M059J (cell line): Measurements from ENCODE around the gene DNM2. TPM values are rescaled to one million over a fixed set of nuclear protein-coding genes. Genes with fewer than 3 reads are reported as not detected.
"Not testable (repeated sequence)": the region's sequence is repeated elsewhere in the genome, so short reads cannot be mapped to it uniquely, and the experiment has no call there.

Experiments
- DNase-seq: peaks from one replicate; pipeline ENCODE4 v3.0.0-alpha.2; 2012; ENCODE audit warnings: low read depth
- total RNA-seq: library from RNA; depleted of rRNA; stranded (reverse); fragments of >200 nt; shearing (Covaris generic); gene quantifications from 2 replicates; pipeline ENCODE4 v1.2.3, GENCODE V29; 2014

The DNM2 gene
- total RNA-seq, 1 experiment from 2014 or later: 91.8 TPM

DNA sequence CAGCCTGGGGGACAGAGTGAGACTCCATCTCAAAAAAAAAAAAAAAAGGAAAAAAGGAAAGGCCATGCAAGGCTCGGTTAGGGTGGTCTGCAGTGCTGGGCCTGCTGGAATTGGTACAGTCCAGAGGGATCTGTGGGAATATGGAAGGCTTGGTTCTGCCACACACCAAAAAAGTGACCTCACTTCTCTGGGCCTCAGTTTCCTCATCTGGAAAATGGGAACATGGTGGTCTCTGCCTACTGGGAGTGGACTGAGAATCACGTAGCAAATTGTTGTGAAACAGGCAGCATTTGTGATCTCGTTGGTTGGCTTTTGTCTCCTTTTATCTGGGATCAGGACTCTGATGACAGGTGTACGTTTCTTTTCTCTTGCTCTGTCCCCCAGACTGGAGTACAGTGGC, 7.5 kb downstream of the DNM2 start:
- DNase-seq: no peak

DNA sequence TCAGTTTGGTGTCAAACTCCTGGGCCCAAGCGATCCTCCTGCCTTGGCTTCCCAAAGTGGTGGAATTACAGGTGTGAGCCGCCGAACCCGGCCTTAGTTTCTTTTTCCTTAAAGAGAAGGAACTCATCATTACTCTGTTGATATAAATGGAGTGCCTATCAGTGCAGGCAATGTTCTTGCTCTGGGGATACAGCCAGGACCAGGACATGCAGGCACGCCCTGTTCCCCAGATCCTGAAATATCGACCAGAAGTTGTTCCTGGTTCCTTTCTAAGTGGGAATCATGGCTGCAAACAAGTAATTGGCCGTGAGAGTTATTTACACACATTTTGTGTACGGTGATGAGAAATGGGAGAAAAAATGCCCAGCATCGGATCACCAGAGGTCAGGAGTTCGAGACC, 8.4 kb downstream of the DNM2 start:
- no peak for DNase-seq

DNA sequence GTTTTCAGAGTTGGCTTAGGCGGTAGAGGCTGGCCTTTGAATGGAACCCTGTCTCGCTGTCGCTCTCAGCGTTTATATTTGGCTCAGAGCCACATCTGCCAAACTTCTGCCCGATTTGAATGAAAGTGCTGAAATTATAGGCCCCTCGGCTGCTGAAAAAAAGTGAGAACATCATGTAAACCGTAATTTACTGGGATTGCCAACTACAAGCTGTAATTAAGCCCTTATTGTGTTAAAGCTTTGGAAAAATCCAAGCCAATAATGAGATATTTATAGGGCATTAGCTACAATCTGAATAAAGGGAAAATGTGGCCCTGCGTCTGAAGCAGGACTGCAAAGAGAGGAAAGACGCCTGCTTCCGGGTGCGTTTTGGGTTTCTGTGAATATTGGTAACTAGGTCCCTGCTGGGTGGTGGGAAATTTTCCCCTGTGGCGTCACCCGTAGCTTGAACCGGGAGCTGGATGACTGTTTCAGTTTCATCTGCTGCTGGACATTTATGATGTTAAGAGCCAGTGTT, 9.9 kb downstream of the DNM2 start:
- no peak for DNase-seq

DNA sequence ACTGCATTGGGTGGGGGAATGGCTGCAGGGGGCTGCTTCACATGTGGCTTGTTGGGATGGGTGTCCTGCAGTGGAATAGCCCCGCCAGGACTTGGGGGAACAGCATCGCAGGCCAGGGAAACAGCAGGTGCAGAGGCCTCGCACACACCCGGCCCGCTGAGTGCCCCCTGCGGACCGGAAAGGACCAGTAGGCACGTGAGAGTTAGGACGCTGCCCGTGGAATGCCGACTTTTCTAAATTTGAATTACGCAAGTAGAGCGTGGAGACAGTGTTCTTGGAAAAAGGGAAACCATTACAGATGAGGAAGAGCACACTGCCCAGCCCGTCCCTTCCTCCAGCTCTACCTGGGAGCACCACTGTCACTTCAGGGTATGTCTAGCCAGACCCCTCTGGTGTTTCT, 11.5 kb downstream of the DNM2 start:
- no peak for DNase-seq

DNA sequence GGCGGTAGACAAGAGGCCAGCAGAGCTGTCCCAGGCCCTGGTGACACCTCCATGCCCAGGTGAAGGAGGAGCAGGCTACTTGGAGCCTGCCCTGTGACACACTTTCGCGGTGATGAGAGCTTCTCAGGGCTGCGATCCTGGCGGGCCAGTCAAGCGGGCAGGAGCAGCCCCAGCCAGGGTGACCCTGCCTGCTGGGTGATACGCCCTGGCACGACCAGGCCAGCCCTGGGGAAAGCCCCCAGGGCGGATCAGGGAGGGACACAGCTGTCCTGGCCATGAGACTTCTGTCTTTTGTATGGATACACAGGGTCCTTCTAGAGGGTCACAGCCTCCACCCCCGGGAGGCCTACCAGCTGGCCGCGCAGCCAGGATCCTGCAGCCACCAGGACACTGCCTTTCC, 13.1 kb downstream of the DNM2 start:
- DNase-seq: no peak

DNA sequence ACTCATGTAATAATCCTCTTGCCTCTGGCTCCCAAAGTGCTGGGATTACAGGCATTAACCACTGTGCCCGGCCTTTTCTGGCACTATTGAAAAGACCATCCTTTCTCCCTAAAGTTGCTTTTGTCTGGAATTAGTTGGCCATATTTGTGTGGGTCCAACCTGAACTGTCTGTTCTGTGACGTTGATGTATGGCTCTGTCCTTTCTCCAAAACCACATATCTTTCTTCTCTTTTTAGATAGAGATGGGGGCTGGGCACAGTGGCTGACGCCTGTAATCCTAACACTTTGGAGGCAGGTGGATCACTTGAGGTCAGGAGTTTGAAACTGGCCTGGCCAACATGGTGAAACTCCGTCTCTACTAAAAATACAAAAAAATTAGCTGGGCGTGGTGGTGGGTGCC, 17.9 kb downstream of the DNM2 start:
- DNase-seq: no peak

DNA sequence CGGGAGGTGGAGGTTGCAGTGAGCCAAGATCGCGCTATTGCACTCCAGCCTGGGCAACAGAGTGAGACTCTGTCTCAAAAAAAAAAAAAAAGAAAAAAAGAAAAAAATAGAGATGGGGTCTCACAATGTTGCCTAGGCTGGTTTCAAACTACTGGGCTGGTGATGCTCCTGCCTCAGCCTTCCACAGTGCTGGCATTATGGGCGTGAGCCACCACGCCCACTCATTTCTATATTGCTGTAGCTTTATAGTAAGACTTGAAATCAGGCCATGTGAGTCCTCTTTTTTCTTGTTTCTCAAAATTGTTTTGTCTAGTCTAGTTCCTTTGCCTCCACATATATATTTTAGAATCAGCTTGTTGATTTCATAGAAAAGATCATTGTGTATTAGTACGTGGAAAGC, 18.3 kb downstream of the DNM2 start:
- no peak for DNase-seq

DNA sequence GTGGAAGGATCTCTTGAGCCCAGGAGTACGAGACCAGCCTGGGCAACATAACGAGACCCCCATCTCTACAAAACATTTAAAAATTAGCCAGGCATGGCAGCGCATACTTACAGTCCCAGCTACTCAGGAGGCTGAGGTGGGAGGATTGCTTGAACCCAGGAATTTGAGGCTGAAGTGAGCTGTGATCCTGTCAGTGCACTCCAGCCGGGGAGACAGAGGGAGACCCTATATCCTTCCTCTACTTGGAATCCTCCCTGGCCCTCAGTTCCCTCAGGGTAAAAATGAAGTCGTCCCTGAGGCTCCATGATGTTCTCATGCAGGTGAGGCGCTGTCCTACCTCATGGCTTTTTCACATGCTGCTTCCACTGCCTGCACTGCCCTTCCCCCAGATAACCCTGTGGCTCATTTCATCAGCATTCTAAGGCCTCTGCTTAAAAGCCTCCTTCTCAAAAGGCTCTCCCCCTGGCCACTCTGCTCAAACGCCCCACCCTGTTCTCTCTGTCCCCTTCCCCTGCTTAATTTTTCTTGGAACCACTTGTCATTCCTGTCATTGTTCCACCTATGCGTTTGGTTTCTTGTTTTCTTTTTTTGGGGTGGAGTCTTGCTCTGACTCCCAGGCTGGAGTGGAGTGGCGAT, 19.2 kb downstream of the DNM2 start:
- no peak for DNase-seq

DNA sequence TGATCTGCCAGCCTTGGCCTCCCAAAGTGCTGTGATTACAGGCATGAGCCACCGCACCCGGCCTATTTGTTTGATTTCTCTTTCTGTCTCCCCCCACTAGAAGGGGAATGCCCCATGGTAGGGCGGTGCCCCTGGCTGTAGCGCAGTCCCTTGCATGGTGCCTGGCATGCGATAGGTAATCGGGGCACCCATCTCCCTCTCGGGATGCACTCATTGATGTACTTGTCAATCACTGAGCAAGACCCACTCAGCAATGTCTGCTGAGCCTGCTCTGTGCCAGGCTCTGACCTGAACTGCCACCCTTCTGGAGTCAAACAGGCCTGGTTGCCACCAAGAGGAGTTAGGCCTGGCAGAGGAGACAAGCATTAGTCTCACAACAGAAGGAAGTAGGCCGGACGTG, 19.8 kb downstream of the DNM2 start:
- DNase-seq: no peak

DNA sequence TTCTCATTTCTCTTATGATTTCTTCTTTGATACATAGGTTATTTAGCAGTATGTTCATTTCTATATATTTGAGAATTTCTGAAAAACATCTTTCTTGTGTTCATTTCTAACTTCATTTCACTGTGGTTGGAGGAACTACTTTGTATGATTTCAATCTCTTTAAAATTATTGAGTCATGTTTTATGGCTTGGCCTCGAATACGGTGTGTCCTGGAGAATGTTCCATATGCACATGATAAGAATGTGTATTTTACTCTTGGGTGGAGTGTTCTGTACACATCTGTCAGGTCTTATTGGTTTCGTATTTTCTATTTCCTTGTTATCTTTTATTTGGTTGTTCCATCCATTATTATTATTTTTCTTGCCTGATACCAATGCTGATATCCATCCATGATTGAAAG, 22.9 kb downstream of the DNM2 start:
- no peak for DNase-seq

DNA sequence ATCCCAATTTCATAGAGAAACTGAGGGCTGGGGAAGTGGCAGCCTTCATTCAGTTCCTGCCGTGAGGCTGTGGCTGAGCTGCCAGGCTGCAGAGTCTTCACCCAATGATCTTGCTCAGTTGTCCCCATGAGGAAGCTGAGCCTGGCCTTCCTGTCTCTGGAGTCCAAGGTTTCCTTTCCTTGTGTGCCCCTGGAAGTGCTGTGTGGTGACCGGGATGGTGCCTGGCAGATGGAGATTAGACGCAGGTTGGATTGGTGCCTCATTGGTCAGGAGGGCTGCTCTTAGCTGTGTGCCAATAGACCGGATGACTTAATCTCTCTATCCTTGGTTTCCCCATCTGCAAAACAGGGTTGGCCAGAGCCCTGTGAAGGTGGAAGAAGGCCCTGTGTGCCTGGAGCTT, 24.6 kb downstream of the DNM2 start:
- DNase-seq: no peak

DNA sequence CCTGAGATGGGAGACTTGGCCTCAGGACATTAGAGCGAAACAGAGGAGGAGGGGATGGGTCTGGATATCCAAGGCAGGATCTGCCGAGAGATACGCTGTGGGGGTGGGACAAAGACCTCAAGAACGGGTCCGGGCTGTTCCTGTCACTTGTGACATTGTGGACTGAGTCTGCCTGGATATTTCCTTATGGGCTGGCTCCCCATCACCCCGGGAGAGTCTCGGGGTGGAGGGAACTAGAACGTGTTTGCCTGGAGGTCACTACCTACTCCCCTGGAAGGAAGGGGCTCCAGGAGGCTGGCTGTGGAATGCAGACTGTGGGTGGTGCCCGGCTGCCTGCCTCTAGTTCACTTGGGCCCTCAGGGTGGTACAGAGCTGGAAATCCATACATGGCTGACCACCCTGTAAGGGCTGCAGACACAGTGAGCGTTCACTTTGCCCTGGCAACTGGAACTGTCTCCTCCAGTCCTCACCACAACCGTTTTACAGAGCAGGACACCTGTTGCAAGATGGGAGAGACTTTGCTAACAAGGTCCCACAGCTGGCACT, 26.4 kb downstream of the DNM2 start:
- DNase-seq: no peak

DNA sequence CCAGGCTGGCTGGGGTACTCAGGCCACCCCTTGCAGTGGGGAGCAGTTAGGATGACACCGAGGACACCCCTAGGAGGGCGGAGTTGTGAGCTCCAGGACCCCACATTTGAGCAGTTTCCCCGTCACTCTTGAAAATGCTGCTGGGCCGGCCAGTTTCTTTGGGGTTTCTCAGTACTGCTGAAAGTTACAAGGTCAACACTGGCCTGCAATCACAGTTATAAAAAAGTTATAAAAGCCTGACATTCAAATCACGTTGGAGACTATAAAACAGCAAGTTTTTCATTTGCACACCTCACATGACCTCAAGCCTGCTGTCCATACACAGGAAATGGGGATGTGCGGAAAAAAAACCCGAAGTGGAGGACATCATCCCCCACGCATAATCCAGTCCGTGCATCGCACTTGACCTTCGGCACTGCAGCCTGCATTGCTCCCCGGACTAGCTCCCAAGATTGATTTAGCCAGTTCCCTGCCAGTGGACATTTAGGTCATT, 27.0 kb downstream of the DNM2 start:
- no peak for DNase-seq

DNA sequence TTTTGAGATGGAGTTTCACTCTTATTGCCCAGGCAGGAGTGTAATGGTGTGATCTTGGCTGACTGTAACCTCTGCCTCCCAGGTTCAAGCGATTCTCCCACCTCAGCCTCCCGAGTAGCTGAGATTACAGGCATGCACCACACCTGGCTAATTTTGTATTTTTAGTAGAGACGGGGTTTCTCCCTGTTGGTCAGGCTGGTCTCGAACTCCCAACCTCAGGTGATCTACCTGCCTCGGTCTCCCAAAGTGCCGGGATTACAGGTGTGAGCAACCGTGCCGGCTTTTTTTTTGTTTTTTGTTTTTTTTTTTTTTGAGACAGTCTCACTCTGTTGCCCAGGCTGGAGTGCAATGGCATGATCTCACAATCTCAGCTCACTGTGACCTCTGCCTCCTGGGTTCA, 28.6 kb downstream of the DNM2 start:
- not testable (repeated sequence) for DNase-seq

DNA sequence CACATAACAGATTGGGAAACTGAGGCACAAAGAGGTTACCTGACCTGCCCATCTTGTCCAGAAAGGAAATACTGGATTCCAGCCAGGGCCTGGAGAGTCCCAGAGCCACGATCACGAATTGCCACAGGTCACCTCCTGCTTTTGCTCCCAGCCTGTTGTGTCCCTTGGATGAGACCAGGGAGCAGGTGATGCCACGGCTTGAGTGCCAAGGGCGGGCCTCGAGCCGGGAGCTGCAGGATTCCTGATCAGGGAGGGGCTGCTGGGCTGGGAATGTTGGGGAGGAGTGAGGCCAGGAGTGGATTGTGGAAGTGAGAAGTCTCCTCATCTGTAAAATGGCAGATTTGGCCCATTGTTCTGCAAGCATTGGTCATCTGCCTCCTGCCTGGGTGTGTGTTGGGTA, 29.4 kb downstream of the DNM2 start:
- no peak for DNase-seq

DNA sequence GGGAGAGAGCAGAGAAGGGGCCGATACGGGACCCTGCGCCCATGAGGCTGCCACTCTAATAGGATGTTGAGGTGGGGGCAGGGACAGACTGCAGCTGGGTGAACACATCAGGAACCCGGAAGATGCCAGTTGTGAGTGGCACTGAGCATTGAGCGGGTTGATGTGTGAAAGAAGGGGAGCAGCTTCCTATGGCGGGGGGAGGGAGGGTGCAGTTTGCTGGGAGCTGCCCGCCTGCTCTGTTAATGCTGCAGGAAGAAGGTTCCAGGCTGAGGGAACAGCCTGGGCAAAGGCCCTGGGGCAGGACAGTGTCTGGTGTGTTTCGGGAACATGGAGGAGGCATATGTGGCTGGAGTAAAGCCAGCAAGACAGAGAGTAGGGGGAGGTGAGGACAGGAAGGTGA, 29.8 kb downstream of the DNM2 start:
- no peak for DNase-seq

DNA sequence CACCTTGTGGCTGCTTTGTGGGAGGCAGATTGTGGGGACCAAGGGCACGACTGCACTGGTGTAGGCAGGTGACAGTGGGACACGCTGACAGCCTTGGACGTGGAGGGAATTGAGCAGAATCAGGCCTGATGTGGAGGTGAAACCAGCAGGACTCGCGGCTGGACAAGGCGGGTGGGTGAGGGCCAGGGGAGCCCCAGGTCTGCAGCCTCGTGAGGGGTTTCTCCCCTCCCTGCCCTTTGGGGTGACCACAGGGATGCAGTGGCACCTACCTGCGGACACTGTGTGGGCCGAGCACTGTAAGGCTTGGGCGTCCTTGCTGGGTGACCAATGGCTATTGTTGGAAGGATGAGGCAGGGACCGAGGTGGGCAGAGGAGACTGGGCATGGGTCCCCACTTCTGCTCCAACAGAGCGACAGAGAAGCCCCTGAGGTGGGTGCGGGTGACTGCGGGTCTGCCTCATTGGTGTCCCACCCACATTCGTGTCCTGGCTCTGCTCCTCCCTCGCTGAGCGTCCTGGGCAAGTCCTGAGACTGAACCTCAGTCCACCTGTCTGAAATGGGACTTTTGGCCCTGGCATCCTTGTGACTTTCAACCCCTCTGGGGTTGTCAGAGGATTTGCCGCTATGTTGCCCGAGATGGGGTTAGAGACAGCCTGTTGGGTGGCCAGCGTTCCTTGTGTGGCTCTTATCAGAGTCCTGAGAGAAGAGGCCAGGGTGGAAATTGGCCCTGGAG, 30.5 kb downstream of the DNM2 start:
- no peak for DNase-seq

DNA sequence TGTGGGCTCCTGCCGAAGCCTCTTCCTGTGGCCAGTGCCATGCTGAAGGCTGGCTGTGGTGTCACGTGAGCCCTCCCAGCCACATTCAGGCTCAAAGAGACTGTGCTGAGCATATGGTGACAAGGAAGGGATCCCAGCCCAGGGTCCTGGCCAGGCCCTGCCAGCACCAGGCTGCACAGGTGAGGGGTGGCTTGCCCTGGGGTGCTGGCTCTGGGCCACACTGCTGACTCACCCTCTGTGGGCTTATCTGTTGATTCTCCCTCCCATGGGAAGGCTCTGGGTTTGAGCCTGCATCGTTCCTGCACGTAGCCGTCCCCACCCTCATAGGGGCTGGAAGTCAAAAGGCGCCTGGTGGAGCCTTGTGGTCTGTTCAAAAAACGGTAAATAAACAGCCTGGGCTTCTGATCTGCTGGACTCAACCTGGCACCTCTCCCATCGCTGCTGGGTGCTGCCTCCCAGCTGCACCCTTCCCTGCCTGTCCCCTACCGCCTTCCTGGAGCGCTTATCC, 31.1 kb downstream of the DNM2 start:
- DNase-seq: peak; percentile 92

DNA sequence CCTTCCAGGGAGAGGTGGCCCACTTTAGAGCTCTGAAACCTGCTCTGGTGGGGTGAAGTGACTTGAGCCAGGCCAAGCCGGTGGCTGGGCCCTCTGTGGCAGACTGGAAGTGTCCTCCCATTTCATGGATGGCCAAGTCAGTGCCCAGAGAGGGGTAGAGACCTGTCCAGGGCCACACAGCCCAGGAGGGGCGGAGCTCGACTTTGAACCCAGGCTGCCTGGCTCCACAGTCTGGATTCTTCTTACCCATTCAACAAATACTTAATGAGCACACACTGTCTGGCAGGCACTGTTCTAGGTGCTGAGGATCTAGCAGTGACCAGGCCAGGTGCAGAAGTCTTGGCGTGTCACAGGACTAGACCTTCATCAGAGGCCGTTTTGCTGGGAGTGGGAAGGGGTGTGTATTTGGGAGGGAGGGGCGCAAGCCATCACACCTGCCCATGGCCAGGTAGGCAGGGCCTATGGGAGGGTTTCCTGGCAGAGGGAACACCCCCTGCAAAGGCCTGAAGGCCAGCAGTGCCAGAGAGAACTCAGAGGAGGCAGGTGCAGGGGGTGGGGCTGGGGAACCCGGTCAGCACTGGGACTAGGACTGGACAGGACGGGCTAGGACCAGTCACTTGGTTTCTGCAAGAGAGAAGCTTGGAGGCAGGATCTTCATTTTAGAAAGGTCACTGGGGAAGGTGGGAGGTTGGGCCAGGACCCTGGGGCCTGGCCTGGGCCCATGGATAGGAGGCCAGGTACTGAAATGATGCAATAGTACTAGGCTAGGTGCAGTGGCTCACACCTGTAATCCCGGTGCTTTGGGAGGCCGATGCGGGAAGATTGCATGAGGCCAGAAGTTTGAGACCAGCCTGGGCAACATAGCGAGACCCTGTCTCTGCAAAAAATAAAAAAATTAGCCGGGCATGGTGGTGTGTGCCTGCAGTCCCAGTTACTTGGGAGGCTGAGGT, 31.8 kb downstream of the DNM2 start:
- no peak for DNase-seq

DNA sequence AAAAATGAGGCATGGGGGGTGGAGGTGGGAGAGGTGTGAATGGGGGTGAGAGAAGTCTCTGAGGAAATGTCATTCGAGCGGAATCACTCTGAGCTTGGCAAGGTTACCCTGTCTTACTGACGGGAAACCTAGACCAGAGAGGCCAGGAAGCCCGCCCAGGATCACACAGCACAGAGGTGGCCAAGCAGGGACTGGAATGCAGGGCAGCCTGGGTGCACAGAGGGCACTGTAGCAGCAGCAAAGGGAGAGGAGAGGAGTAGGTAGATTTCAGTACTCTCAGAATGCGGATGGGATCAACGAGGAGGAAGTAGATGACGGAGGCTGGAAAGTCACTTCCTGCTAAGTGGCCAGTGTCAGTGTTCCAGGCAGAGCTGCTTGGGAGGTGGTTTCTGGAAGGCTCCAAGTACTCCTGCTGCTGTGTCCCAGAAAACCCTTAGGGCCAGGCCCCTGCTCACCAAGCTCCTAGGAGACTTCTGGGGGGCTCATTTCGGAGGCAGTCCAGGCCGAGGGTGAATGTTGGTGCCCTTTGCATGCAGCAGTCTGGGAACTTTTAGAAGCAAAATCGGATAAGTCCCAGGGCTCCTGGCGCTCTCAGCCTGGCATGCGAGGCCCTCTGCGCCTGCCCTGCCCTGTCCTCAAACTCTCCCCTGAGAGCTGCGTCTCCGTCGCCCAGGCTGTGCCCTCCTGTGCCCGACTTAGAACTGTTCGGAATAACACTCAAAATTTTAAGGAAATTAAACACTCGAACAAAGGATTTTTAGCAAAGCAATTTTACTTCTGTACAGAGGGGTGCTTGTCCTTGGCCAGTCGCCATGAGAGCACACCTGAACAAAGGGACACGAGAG, 33.5 kb downstream of the DNM2 start:
- no peak for DNase-seq
